IPS-15b (cell line): ENCODE results near the gene C10orf67.
"Not testable (repeated sequence)": the region's sequence is repeated elsewhere in the genome, so short reads cannot be mapped to it uniquely, and the experiment has no call there.

ENCODE experiments used
- H3K27me3 ChIP-seq: one replicate; pipeline ENCODE4 v1.6.1; 2013; ENCODE audit warnings: low read length; ENCODE audit not compliant: control insufficient read depth, insufficient read depth
- H3K36me3 ChIP-seq: one replicate; pipeline ENCODE4 v1.6.1; 2013; ENCODE audit warnings: low read length; ENCODE audit not compliant: control insufficient read depth, insufficient read depth
- H3K4me1 ChIP-seq: one replicate; pipeline ENCODE4 v1.6.1; 2013; ENCODE audit warnings: mild to moderate bottlenecking, low read length; ENCODE audit not compliant: control insufficient read depth, insufficient read depth
- H3K4me3 ChIP-seq: one replicate; pipeline ENCODE4 v1.5.1; 2013; ENCODE audit warnings: low read depth, low read length
- H3K9ac ChIP-seq: one replicate; pipeline ENCODE4 v1.6.1; 2013; ENCODE audit warnings: low read depth, mild to moderate bottlenecking, low read length
- H3K9me3 ChIP-seq: one replicate; pipeline ENCODE4 v1.6.1; 2013; ENCODE audit warnings: mild to moderate bottlenecking, low read length; ENCODE audit not compliant: control insufficient read depth, insufficient read depth

C10orf67 gene

GRCh38 chr10:23316406-23316805 is 28.2 kb downstream of the C10orf67 start:
- H3K4me1 ChIP-seq: no peaks in the 10 kb centered on the region
- H3K9me3 ChIP-seq: no peaks in the 10 kb centered on the region
- H3K27me3 ChIP-seq: no peaks in the 10 kb centered on the region
- no peaks in the 10 kb centered on the region for H3K36me3 ChIP-seq
- no peak overlapping the region for H3K9ac ChIP-seq
- H3K4me3 ChIP-seq: no peak overlapping the region

GRCh38 chr10:23315966-23316365 is 28.6 kb downstream of the C10orf67 start:
- H3K36me3 ChIP-seq: no peaks in the 10 kb centered on the region
- H3K4me3 ChIP-seq: no peak overlapping the region
- no peaks in the 10 kb centered on the region for H3K4me1 ChIP-seq
- no peaks in the 10 kb centered on the region for H3K9me3 ChIP-seq
- no peaks in the 10 kb centered on the region for H3K27me3 ChIP-seq
- no peak overlapping the region for H3K9ac ChIP-seq

GRCh38 chr10:23314835-23315239 is 29.8 kb downstream of the C10orf67 start:
- Histone ChIP-seq H3K4me1 (no peaks in the 10 kb centered on the region), H3K9ac (no peak overlapping the region), H3K36me3 (no peaks in the 10 kb centered on the region), H3K4me3 (no peak overlapping the region), H3K27me3 (no peaks in the 10 kb centered on the region), H3K9me3 (no peaks in the 10 kb centered on the region)

GRCh38 chr10:23311034-23311433 is 33.6 kb downstream of the C10orf67 start:
- H3K9me3 ChIP-seq: no peaks in the 10 kb centered on the region
- H3K27me3 ChIP-seq: no peaks in the 10 kb centered on the region
- H3K9ac ChIP-seq: no peak overlapping the region
- no peaks in the 10 kb centered on the region for H3K4me1 ChIP-seq
- no peak overlapping the region for H3K4me3 ChIP-seq
- no peaks in the 10 kb centered on the region for H3K36me3 ChIP-seq

- Histone ChIP-seq H3K4me1 (no peaks in the 10 kb centered on the region), H3K9me3 (no peaks in the 10 kb centered on the region), H3K4me3 (no peak overlapping the region), H3K36me3 (no peaks in the 10 kb centered on the region), H3K9ac (no peak overlapping the region), H3K27me3 (no peaks in the 10 kb centered on the region)
These were observed 34.2 kb downstream of the C10orf67 start for GRCh38 chr10:23310404-23310803.

GRCh38 chr10:23299961-23300360 is 44.6 kb downstream of the C10orf67 start:
- H3K36me3 ChIP-seq: not testable (repeated sequence)

GRCh38 chr10:23294638-23295247 is 49.9 kb downstream of the C10orf67 start:
- Histone ChIP-seq H3K4me3 (no peak overlapping the region), H3K4me1 (no peaks in the 10 kb centered on the region), H3K36me3 (no peaks in the 10 kb centered on the region), H3K9me3 (no peaks in the 10 kb centered on the region), H3K27me3 (peaks cover 4% of the 10 kb centered on the region), H3K9ac (no peak overlapping the region)

More at GRCh38 chr10:23299961-23300360, 44.6 kb downstream of the C10orf67 start:
- H3K4me3 ChIP-seq, H3K9me3 ChIP-seq, H3K4me1 ChIP-seq, H3K27me3 ChIP-seq, H3K9ac ChIP-seq: not testable (repeated sequence)

- no peak overlapping the region for H3K4me3 ChIP-seq
- no peaks in the 10 kb centered on the region for H3K4me1 ChIP-seq
- H3K9me3 ChIP-seq: no peaks in the 10 kb centered on the region
- peaks cover 4% of the 10 kb centered on the region for H3K27me3 ChIP-seq
- no peak overlapping the region for H3K9ac ChIP-seq
- no peaks in the 10 kb centered on the region for H3K36me3 ChIP-seq
These were observed 50.5 kb downstream of the C10orf67 start for GRCh38 chr10:23293973-23294590.

GRCh38 chr10:23293145-23293724 is 51.4 kb downstream of the C10orf67 start:
- H3K36me3 ChIP-seq: no peaks in the 10 kb centered on the region
- no peak overlapping the region for H3K9ac ChIP-seq
- peaks cover 4% of the 10 kb centered on the region for H3K27me3 ChIP-seq
- no peaks in the 10 kb centered on the region for H3K4me1 ChIP-seq
- H3K9me3 ChIP-seq: no peaks in the 10 kb centered on the region
- no peak overlapping the region for H3K4me3 ChIP-seq

GRCh38 chr10:23291551-23292334 is 52.9 kb downstream of the C10orf67 start:
- no peaks in the 10 kb centered on the region for H3K36me3 ChIP-seq
- no peaks in the 10 kb centered on the region for H3K9me3 ChIP-seq
- no peaks in the 10 kb centered on the region for H3K4me1 ChIP-seq
- no peak overlapping the region for H3K4me3 ChIP-seq
- peaks cover 4% of the 10 kb centered on the region for H3K27me3 ChIP-seq
- no peak overlapping the region for H3K9ac ChIP-seq

GRCh38 chr10:23284674-23285335 is 59.8 kb downstream of the C10orf67 start:
- Histone ChIP-seq H3K27me3 (no peaks in the 10 kb centered on the region), H3K9ac (no peak overlapping the region), H3K4me3 (no peak overlapping the region), H3K36me3 (no peaks in the 10 kb centered on the region), H3K9me3 (no peaks in the 10 kb centered on the region), H3K4me1 (peaks cover 8% of the 10 kb centered on the region)
